GM12891 (cell line): ENCODE data around the gene CYTH4.

Experiments used
- POLR2A ChIP-seq: IDR thresholded peaks from 2 replicates; pipeline ENCODE4 v1.6.1; 2011; ENCODE audit warnings: low read depth, low read length, control low read depth
- POLR2AphosphoS5 ChIP-seq: IDR thresholded peaks from 2 replicates; pipeline ENCODE4 v1.6.1; 2011; ENCODE audit warnings: low read depth, low read length, control low read depth
- TAF1 ChIP-seq: IDR thresholded peaks from 2 replicates; pipeline ENCODE4 v1.6.1; 2011; ENCODE audit warnings: low read depth, low read length, control low read depth

GRCh38 chr22:37280718-37281117 lies 1.6 kb upstream of the CYTH4 start:
- no peak for TF ChIP-seq POLR2A
- no peak for TF ChIP-seq POLR2AphosphoS5
- TF ChIP-seq TAF1, result no peak
